Measurements from ENCODE around the gene PRPF19. TPM values are rescaled to one million over a fixed set of nuclear protein-coding genes. Genes with fewer than 3 reads are reported as not detected.

PRPF19 gene
- total RNA-seq, 2 donors from 2014 or later, result 139 to 175 TPM

DNA sequence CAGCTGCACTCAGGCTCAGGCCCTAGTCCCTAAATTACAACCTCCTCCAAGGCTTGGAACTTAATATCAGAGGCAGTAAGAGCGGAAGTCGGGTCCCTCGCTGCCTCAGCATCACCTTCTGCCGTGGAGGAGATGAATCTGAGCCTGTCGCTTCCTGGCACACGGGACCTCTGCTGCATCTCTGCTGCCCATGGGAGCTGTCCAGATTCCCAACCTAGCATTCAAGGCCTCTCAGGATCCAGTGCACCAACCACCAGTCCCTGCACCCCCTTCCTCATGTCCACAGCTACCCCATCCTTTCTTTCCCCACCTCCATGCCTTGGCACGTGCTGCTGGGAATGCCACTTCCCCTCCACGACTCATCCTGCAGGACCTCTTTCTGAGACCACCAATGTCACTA lies 48.1 kb downstream of the PRPF19 start:
- ATAC-seq (replicated peaks in 1 of 2) (peak in 1 of 2 donors; percentile 3), DNase-seq (no peak)
- peaks cover 19% of the 10 kb centered on the region for H3K4me1 Mint-ChIP-seq (ENCODE audit: low read depth)
- H3K36me3 Mint-ChIP-seq (ENCODE audit: insufficient read depth in 2 of 2), result no peaks in the 10 kb centered on the region
- H3K4me3 Mint-ChIP-seq, result no peak overlapping the region
- H3K27me3 Mint-ChIP-seq (ENCODE audit: low read depth), result no peaks in the 10 kb centered on the region
- H3K9me3 Mint-ChIP-seq, result no peaks in the 10 kb centered on the region
- H3K27ac Mint-ChIP-seq, result no peak overlapping the region

DNA sequence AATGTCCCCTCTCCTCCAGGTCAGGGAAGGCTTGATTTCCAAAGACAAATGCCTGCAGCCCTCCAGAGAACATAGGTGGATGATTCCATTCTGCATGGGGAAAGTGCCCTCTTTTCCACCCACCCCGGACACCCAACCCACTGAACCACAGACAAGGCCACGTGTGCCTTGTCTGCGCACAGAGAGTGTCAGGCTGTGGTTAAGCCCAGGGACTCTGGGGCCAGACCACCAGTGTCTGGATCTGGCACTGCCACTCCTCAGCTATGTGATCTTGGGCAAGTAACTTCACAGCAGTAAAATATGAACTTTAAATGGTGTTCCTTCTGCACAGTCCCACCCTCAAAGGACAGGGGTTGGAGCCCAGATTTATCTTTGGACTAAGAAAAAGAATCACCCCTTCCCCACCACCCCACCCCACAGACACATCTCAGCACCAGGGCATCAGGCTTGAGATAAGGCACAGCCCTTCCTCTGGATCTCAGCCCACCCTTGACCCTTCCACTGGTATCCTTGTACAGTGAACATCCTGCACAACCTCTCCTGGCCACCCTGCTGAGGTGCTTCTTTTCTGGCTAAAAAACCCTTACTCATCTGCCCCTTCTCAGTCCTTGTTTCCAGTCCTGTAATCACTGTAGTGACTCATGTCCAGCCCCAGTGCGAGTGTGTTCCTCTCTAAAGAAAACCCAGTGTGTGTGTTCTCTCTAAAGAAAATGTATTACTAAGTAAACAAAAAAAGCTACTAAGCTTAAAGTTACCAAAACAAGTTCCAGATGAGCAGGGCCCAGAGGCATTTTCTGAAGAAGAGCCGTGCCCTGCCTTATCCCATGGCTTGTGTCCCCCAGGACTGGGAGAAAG lies 48.8 kb downstream of the PRPF19 start:
- Mint-ChIP-seq H3K9me3 (no peaks in the 10 kb centered on the region), H3K36me3 (ENCODE audit: insufficient read depth in 2 of 2) (no peaks in the 10 kb centered on the region), H3K27ac (no peak overlapping the region), H3K4me1 (ENCODE audit: low read depth) (peaks cover 19% of the 10 kb centered on the region), H3K27me3 (ENCODE audit: low read depth) (no peaks in the 10 kb centered on the region), H3K4me3 (no peak overlapping the region)
- ATAC-seq (replicated peaks in 1 of 2) (peak; percentile 60 to 76), DNase-seq (no peak)

GRCh38 chr11:60855726-60856633 lies 50.4 kb downstream of the PRPF19 start, which contains the start of gene PTGDR2:
PTGDR2 (minus strand) TSS chr11:60855950; CDS start chr11:60853722, 2,228 bp downstream.
- Mint-ChIP-seq H3K4me1 (ENCODE audit: low read depth) (peaks cover 19% of the 10 kb centered on the region), H3K9me3 (no peaks in the 10 kb centered on the region), H3K27ac (no peak within 1 kb of the TSS), H3K27me3 (ENCODE audit: low read depth) (no peaks in the 10 kb centered on the region), H3K36me3 (ENCODE audit: insufficient read depth in 2 of 2) (peaks cover 0 to 1% of the 10 kb centered on the region in 2 donors), H3K4me3 (no peak within 1 kb of the TSS)
- ATAC-seq (replicated peaks in 1 of 2) (no peak), DNase-seq (no peak)

GRCh38 chr11:60854847-60855725 lies 51.3 kb downstream of the PRPF19 start:
- H3K27ac Mint-ChIP-seq, result no peak overlapping the region
- ATAC-seq (replicated peaks in 1 of 2), result no peak
- no peak for DNase-seq

DNA sequence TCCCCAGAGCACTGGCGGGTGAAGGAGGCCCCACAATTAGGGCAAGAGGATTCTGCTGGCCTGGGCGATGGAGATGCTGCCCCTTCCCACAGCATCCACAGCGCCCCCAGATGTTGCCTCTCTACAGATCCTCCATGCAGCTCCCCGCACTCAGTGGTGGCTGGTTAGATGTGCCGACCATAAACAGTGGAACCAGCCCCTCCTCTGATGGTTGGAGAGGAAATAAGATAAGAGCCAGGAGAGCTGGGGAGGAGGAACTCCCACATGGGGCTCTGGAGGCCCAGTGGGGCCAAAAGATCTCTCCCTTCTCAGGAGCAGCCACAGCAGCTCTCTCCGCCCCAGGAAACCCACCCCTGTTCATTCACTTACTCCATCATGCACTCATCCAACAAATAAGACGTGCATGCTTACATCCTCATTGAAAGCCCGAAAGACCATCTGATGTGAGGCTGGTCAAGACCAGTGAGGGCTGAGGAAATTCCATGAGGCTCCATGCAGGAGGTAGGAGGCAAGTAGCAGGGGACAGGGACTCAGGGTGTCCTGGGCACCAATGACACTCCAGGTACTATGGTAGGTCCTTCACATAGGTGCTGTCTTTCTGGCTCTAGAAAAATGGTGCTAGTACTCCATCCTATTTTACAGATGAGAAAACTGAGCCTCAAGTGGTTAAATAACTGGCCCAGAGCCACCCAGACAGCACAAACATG lies 52.1 kb downstream of the PRPF19 start:
- Mint-ChIP-seq H3K9me3 (no peaks in the 10 kb centered on the region), H3K4me3 (no peak overlapping the region), H3K4me1 (ENCODE audit: low read depth) (peaks cover 17% of the 10 kb centered on the region), H3K27ac (no peak overlapping the region), H3K27me3 (ENCODE audit: low read depth) (no peaks in the 10 kb centered on the region), H3K36me3 (ENCODE audit: insufficient read depth in 2 of 2) (peaks cover 0 to 1% of the 10 kb centered on the region in 2 donors)
- ATAC-seq (replicated peaks in 1 of 2) (no peak), DNase-seq (no peak)

More at GRCh38 chr11:60854847-60855725, 51.3 kb downstream of the PRPF19 start:
- H3K27me3 Mint-ChIP-seq (ENCODE audit: low read depth), result no peaks in the 10 kb centered on the region
- H3K4me3 Mint-ChIP-seq, result no peak overlapping the region
- no peaks in the 10 kb centered on the region for H3K9me3 Mint-ChIP-seq
- peaks cover 19% of the 10 kb centered on the region for H3K4me1 Mint-ChIP-seq (ENCODE audit: low read depth)
- H3K36me3 Mint-ChIP-seq (ENCODE audit: insufficient read depth in 2 of 2), result peaks cover 0 to 1% of the 10 kb centered on the region in 2 donors

DNA sequence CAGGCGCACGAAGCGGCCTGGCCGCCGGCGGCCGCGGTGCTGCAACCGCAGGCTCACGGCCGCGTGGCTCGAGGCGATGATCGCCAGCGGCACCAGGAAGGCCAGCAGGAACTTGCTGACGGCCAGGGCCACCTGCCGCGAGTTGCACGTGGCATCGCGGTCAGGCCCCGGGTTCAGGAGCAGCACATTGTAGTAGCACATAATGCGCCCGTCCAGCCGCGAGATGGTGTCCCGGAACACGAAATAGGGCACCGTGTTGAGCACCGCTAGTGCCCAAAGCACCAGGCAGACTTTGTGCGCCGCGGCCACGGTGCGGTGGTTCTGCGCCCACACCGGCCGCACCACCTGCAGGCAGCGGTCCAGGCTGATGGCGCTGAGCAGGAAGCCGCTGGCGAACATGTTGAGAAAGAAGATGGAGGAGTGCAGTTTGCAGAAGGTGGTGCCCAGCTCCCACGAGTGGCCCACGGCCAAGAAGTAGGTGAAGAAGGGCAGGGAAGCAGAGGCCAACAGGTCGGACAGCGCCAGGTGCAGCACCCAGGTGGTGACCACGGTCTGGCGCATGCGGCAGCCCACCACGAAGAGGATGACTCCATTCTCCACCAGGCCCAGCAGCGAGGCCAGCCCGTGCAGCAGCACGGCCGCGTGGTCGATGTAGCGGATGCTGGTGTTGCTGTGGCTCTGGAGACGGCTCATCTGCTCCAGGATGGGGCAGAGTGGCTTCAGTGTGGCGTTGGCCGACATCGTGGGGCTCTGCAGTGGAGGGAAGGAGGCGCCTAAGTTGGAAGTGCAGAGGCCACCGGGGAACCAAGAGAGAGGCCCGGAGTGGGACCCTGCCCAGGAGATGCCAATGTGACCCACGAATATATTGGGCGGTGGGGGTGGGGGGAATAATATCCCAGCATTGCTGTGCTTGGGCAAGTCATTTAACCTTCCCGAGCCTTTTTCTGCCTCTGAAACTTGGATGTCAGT lies 53.1 kb downstream of the PRPF19 start:
- DNase-seq (no peak), ATAC-seq (replicated peaks in 1 of 2) (no peak)
- Mint-ChIP-seq H3K4me1 (ENCODE audit: low read depth) (peaks cover 7% of the 10 kb centered on the region), H3K9me3 (no peaks in the 10 kb centered on the region), H3K4me3 (no peak overlapping the region), H3K27me3 (ENCODE audit: low read depth) (no peaks in the 10 kb centered on the region), H3K27ac (no peak overlapping the region), H3K36me3 (ENCODE audit: insufficient read depth in 2 of 2) (peaks cover 2 to 4% of the 10 kb centered on the region in 2 donors)

- Mint-ChIP-seq H3K27me3 (ENCODE audit: low read depth) (no peaks in the 10 kb centered on the region), H3K4me1 (ENCODE audit: low read depth) (no peaks in the 10 kb centered on the region), H3K36me3 (ENCODE audit: insufficient read depth in 2 of 2) (peaks cover 2 to 4% of the 10 kb centered on the region in 2 donors), H3K4me3 (no peak overlapping the region), H3K9me3 (no peaks in the 10 kb centered on the region), H3K27ac (no peak overlapping the region)
- ATAC-seq (replicated peaks in 1 of 2) (no peak), DNase-seq (no peak)
These were observed 54.0 kb downstream of the PRPF19 start for GRCh38 chr11:60852117-60852981.

GRCh38 chr11:60851327-60852104 lies 54.9 kb downstream of the PRPF19 start:
- no peak for DNase-seq
- Mint-ChIP-seq H3K27me3 (ENCODE audit: low read depth) (no peaks in the 10 kb centered on the region), H3K4me3 (no peak overlapping the region), H3K9me3 (no peaks in the 10 kb centered on the region), H3K36me3 (ENCODE audit: insufficient read depth in 2 of 2) (peaks cover 2 to 4% of the 10 kb centered on the region in 2 donors), H3K27ac (no peak overlapping the region), H3K4me1 (ENCODE audit: low read depth) (no peaks in the 10 kb centered on the region)
- ATAC-seq (replicated peaks in 1 of 2), result no peak

GRCh38 chr11:60849641-60850520 lies 56.5 kb downstream of the PRPF19 start:
- Mint-ChIP-seq H3K27ac (no peak overlapping the region), H3K4me3 (no peak overlapping the region), H3K36me3 (ENCODE audit: insufficient read depth in 2 of 2) (peaks cover 2 to 7% of the 10 kb centered on the region in 2 donors), H3K4me1 (ENCODE audit: low read depth) (peaks cover 8% of the 10 kb centered on the region), H3K27me3 (ENCODE audit: low read depth) (no peaks in the 10 kb centered on the region), H3K9me3 (no peaks in the 10 kb centered on the region)
- no peak for ATAC-seq (replicated peaks in 1 of 2)
- no peak for DNase-seq
